Measurements from ENCODE around the gene IFT22. TPM values are rescaled to one million over a fixed set of nuclear protein-coding genes. Genes with fewer than 3 reads are reported as not detected.

IFT22 gene
- 37.3 and 39.6 TPM in 2 replicates for total RNA-seq

GRCh38 chr7:101321491-101322401, at the start of gene IFT22:
Gene IFT22 (minus strand): TSS chr7:101321812. CDS start chr7:101321709, 103 bp downstream.
- Histone ChIP-seq H3K36me3 (ENCODE audit: control insufficient read depth, insufficient read depth, low read length) (no peaks in the 10 kb centered on the region), H3K4me3 (ENCODE audit: low read depth, low read length) (peak within 1 kb of the TSS; percentile 78), H3K27me3 (ENCODE audit: control insufficient read depth, insufficient read depth, low read length) (peaks cover 4% of the 10 kb centered on the region)
- DNase-seq (ENCODE audit: low read depth): peak; percentile 69
- peak; percentile 59 for TF ChIP-seq CTCF (IDR thresholded peaks at IDR 0.05; ENCODE audit: insufficient read depth, low read length, poor library complexity, severe bottlenecking)

DNA sequence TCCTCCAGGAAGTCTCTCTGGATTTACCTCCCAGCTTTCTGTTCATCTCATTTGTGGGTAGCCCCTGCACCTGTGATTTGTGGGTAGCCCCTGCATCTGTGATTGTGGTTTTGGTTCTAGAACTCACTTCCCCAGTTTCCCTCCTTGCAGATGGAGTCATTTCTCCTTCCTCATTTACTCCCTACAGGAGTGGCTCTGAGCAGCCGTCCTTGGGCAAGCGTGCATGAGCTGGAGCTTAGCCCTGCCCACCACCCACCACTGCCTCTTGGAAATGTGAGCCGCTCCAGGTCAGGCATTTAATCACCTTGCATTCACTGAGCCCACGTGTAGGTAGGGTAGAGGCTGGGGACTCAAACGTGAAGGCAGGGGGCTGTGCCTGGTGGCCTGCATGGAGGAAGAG, 49.2 kb upstream of the IFT22 start:
- no peaks in the 10 kb centered on the region for H3K36me3 ChIP-seq (ENCODE audit: control insufficient read depth, insufficient read depth, low read length)
- no peak overlapping the region for H3K4me3 ChIP-seq (ENCODE audit: low read depth, low read length)
- TF ChIP-seq CTCF (IDR thresholded peaks at IDR 0.05; ENCODE audit: insufficient read depth, low read length, poor library complexity, severe bottlenecking): no peak
- no peak for DNase-seq (ENCODE audit: low read depth)
- H3K27me3 ChIP-seq (ENCODE audit: control insufficient read depth, insufficient read depth, low read length): peaks cover 16% of the 10 kb centered on the region

GRCh38 chr7:101368422-101369165, 47.0 kb upstream of the IFT22 start:
- Histone ChIP-seq H3K36me3 (ENCODE audit: control insufficient read depth, insufficient read depth, low read length) (no peaks in the 10 kb centered on the region), H3K27me3 (ENCODE audit: control insufficient read depth, insufficient read depth, low read length) (peaks cover 15% of the 10 kb centered on the region), H3K4me3 (ENCODE audit: low read depth, low read length) (no peak overlapping the region)
- DNase-seq (ENCODE audit: low read depth): no peak
- TF ChIP-seq CTCF (IDR thresholded peaks at IDR 0.05; ENCODE audit: insufficient read depth, low read length, poor library complexity, severe bottlenecking): no peak

DNA sequence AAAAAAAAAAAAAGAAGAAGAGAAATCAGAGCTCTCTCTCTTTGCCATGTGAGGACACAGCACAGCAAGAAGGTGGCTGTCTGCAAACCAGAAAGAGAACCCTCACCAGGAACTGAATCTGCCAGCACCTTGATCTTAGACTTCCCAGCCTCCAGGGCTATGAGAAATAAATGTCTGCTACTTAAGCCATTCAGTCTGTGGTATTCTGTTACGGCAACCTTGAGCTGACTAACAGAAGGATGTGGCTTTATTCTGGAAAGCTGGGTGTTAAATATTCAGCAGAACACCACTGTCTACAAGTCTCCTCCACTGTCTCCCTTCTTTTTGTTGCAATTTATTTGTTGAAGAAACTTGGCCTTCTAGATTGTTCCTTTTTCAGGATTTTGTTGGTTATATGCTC, 46.1 kb upstream of the IFT22 start:
- no peak for DNase-seq (ENCODE audit: low read depth)
- Histone ChIP-seq H3K27me3 (ENCODE audit: control insufficient read depth, insufficient read depth, low read length) (peaks cover 18% of the 10 kb centered on the region), H3K36me3 (ENCODE audit: control insufficient read depth, insufficient read depth, low read length) (no peaks in the 10 kb centered on the region), H3K4me3 (ENCODE audit: low read depth, low read length) (no peak overlapping the region)
- no peak for TF ChIP-seq CTCF (IDR thresholded peaks at IDR 0.05; ENCODE audit: insufficient read depth, low read length, poor library complexity, severe bottlenecking)

DNA sequence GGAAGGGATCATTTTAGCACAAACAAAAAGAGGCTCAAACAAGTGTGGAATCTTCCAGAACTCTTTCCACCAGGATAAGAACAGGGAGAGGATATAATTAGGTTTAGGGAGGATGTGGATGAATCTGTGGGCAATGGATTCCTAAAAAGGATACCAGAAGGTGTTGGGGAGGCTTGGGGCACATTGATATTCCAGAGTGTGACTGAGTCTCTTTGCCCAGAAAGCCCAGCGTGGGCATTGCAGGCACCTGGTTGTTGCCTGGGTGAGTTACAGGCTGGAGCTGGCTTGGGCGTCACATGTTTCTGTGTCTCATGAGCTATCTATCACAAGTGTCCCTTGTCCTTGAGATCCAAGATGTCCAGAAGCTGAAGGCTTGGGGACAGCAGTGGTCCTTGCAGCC, 44.3 kb upstream of the IFT22 start:
- no peak overlapping the region for H3K4me3 ChIP-seq (ENCODE audit: low read depth, low read length)
- no peak for DNase-seq (ENCODE audit: low read depth)
- TF ChIP-seq CTCF (IDR thresholded peaks at IDR 0.05; ENCODE audit: insufficient read depth, low read length, poor library complexity, severe bottlenecking): no peak
- no peaks in the 10 kb centered on the region for H3K36me3 ChIP-seq (ENCODE audit: control insufficient read depth, insufficient read depth, low read length)
- H3K27me3 ChIP-seq (ENCODE audit: control insufficient read depth, insufficient read depth, low read length): peaks cover 19% of the 10 kb centered on the region
